Measurements from ENCODE around the gene VSTM4.

DNA sequence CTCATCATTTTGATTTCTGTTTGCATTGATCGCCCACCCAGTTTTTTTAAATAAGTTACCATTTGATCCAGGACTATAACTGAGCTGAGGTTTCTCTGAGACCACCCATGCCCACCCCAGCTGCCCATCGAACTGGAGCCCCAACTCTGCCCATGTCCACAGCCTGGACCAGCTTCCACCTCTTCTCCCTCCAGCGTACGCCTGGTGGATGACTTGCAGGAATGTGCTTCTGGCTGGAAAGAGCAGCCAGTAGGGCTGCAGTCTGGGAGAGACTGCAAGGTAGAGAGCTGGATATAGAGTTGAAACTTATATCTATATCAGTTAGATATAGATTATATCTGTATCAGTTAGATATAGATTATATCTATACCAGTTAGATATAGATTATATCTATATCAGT is 149.9 kb downstream of the VSTM4 start:
- TF ChIP-seq, protein P1, sequence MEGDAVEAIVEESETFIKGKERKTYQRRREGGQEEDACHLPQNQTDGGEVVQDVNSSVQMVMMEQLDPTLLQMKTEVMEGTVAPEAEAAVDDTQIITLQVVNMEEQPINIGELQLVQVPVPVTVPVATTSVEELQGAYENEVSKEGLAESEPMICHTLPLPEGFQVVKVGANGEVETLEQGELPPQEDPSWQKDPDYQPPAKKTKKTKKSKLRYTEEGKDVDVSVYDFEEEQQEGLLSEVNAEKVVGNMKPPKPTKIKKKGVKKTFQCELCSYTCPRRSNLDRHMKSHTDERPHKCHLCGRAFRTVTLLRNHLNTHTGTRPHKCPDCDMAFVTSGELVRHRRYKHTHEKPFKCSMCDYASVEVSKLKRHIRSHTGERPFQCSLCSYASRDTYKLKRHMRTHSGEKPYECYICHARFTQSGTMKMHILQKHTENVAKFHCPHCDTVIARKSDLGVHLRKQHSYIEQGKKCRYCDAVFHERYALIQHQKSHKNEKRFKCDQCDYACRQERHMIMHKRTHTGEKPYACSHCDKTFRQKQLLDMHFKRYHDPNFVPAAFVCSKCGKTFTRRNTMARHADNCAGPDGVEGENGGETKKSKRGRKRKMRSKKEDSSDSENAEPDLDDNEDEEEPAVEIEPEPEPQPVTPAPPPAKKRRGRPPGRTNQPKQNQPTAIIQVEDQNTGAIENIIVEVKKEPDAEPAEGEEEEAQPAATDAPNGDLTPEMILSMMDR (conservative IDR thresholded peaks at IDR 0.05 in 1 of 2, IDR thresholded peaks at IDR 0.05 in 1 of 2; ENCODE audit: low read depth in 1 of 2, low read length in 2 of 2): no peak
- no peak for TF ChIP-seq EZH2 (IDR thresholded peaks at IDR 0.05; ENCODE audit: low read length, missing control alignments)
